Measurements from ENCODE around the gene ERG. TPM values are rescaled to one million over a fixed set of nuclear protein-coding genes. Genes with fewer than 3 reads are reported as not detected.

The ERG gene
- total and polyA plus RNA-seq, 8 donors: 21.7 to 48.1 (median 36.8) TPM

DNA sequence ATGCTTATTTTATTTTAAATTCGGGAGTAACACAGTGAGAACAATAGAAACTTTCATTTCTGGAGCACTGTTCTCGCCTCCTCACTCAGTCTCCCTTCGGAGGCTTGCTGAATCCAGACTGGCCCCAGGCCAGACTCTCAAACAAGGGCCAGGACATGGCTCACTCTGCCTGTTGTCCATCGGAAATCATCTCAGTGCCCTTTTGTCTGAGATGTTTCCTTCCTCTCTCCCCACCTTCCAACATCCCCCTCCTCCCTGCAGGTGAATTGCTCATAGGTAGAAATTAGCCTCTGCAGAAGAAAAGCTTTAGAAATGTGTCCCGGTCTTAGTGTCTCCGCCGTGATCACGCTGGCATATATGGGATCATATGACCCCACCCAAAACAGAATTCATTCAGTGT lies 55.2 kb downstream of the ERG start:
- Histone ChIP-seq H3K27ac (no peak overlapping the region), H3K9me3 (no peaks in the 10 kb centered on the region), H3K4me3 (no peak overlapping the region), H3K27me3 (no peaks in the 10 kb centered on the region), H3K36me3 (no peaks in the 10 kb centered on the region), H3K4me1 (peaks cover 16 to 42% of the 10 kb centered on the region in 2 donors)
- intact Hi-C loops (cut with DNase I): no loop called here
- TF ChIP-seq, protein P1, sequence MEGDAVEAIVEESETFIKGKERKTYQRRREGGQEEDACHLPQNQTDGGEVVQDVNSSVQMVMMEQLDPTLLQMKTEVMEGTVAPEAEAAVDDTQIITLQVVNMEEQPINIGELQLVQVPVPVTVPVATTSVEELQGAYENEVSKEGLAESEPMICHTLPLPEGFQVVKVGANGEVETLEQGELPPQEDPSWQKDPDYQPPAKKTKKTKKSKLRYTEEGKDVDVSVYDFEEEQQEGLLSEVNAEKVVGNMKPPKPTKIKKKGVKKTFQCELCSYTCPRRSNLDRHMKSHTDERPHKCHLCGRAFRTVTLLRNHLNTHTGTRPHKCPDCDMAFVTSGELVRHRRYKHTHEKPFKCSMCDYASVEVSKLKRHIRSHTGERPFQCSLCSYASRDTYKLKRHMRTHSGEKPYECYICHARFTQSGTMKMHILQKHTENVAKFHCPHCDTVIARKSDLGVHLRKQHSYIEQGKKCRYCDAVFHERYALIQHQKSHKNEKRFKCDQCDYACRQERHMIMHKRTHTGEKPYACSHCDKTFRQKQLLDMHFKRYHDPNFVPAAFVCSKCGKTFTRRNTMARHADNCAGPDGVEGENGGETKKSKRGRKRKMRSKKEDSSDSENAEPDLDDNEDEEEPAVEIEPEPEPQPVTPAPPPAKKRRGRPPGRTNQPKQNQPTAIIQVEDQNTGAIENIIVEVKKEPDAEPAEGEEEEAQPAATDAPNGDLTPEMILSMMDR (IDR thresholded peaks at IDR 0.05): no peak
- ATAC-seq (no peak), DNase-seq (no peak)

DNA sequence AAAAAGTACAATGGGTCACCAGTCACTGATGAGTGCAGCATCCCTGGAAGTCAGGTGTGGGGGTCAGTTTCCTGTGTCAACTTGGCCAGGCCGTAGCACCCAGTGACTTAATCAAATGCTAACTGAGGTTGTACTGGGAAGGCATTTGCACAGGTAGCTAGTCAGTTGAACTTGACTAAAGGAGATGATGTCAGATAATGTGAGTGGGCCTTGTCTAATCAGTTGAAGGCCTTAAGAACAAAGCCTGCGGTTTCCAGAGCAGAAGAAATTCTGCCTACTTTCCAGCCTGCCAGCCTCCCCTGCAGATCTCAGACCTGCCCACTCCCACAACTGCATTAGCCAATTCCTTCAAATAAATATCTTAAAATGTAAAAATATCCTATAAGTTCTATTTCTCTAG lies 57.1 kb downstream of the ERG start:
- Histone ChIP-seq H3K27ac (peak overlapping the region; percentile 17 to 66), H3K4me1 (peaks cover 16 to 39% of the 10 kb centered on the region in 2 donors), H3K36me3 (no peaks in the 10 kb centered on the region), H3K9me3 (no peaks in the 10 kb centered on the region), H3K4me3 (no peak overlapping the region), H3K27me3 (no peaks in the 10 kb centered on the region)
- ATAC-seq: no peak
- DNase-seq: no peak
- TF ChIP-seq, protein P1 (IDR thresholded peaks at IDR 0.05): no peak
- intact Hi-C loops (cut with DNase I): no loop called here

DNA sequence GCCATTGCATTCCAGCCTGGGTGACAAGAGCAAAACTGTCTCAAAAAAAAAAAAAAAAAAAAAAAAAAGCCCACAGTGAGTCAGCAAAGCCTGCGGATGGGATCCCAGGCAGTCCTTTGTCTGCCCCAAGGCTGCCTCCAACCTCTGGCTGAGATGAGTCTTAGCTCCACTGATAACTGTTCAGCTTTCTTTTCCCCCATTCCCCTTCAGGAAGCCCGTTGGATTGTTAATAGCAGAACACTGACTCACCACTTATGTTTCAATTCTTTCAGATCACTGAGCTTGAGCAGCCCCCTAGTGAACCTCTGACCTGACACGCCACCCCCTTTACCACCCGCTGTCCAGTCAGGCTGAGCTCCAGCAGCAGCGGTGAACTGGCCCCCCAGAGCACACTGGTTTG lies 57.5 kb downstream of the ERG start:
- ATAC-seq (peak; percentile 36), DNase-seq (no peak)
- H3K36me3 ChIP-seq: no peaks in the 10 kb centered on the region
- TF ChIP-seq, protein P1 (IDR thresholded peaks at IDR 0.05): no peak
- no peak overlapping the region for H3K4me3 ChIP-seq
- peaks cover 16 to 41% of the 10 kb centered on the region in 2 donors for H3K4me1 ChIP-seq
- H3K27me3 ChIP-seq: no peaks in the 10 kb centered on the region
- intact Hi-C loops (cut with DNase I): no loop called here
- H3K27ac ChIP-seq: peak overlapping the region; percentile 17 to 66
- no peaks in the 10 kb centered on the region for H3K9me3 ChIP-seq

DNA sequence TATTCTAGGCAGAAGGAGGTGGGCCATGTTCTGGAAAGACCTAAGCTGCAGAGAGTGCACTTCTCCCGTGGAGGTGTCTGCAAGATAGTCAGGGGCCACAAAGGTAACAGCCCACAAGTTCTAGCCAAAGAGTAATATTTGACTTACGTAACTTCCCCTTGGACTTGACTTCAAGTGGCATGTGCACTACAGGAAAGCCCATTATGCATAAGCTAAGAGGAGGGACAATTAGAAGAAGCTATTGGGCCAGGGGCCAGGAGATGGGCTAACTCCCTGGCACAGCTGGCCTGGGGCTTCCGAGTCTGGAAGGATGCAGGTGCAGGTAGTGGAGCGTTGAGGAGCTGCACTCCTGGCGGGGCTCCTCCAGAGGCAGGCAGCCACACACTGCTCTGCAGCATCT lies 58.3 kb downstream of the ERG start:
- no peak overlapping the region for H3K4me3 ChIP-seq
- intact Hi-C loops (cut with DNase I): no loop called here
- TF ChIP-seq, protein P1 (IDR thresholded peaks at IDR 0.05): no peak
- H3K36me3 ChIP-seq: no peaks in the 10 kb centered on the region
- H3K27ac ChIP-seq: peak overlapping the region in 1 of 2 donors; percentile 66
- ATAC-seq (peak; percentile 49), DNase-seq (no peak)
- H3K4me1 ChIP-seq: peaks cover 16 to 48% of the 10 kb centered on the region in 2 donors
- H3K27me3 ChIP-seq: no peaks in the 10 kb centered on the region
- H3K9me3 ChIP-seq: no peaks in the 10 kb centered on the region

DNA sequence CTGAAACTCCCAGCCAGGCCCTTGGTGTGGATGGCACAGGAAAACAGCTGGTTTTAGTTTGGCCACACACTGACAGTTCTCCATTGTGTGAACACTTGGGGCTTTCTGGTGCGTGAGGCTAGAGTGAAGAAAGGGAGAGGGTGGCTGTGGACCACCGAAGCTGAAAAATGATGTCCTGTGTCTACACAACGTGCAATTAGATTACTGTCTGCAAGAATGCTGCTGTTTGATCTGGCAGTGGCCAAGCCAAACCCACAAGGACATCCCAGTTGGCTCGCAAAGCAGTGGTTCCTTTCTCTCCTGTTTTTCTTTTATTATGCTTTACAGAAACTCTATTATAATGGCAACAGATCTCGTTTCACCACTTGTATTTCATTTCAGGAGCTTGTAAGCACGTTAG lies 58.9 kb downstream of the ERG start:
- intact Hi-C loops (cut with DNase I): no loop called here
- ATAC-seq (no peak), DNase-seq (no peak)
- Histone ChIP-seq H3K27ac (peak overlapping the region in 1 of 2 donors; percentile 66), H3K4me1 (peaks cover 16 to 48% of the 10 kb centered on the region in 2 donors), H3K36me3 (no peaks in the 10 kb centered on the region), H3K4me3 (no peak overlapping the region), H3K27me3 (no peaks in the 10 kb centered on the region), H3K9me3 (no peaks in the 10 kb centered on the region)
- TF ChIP-seq, protein P1 (IDR thresholded peaks at IDR 0.05): no peak
